ENCODE measurements around the gene RAD51B. TPM values are rescaled to one million over a fixed set of nuclear protein-coding genes. Genes with fewer than 3 reads are reported as not detected.

RAD51B gene
- total RNA-seq, 1 experiment from 2014 or later, result 29.9 TPM

- no peak overlapping the region for H3K4me2 ChIP-seq
- no peak for DNase-seq
- POLR2A ChIA-PET (ENCODE audit: unreplicated experiment), result interaction anchor here (0.6 to 0.7 kb wide), 3 partner anchors 10 to 1805 kb away, joined by 3 to 18 read pairs (median 6); no protein-coding TSS in a partner anchor
- BruUV-seq (replicated peaks), result no TSS peak
- no peaks in the 10 kb centered on the region for H3K36me3 ChIP-seq (ENCODE audit: low read depth)
- H3F3A ChIP-seq (ENCODE audit: insufficient read depth, low read depth), result no peaks in the 10 kb centered on the region
- TF ChIP-seq EZH2 (IDR thresholded peaks at IDR 0.05; ENCODE audit: low read depth) (no peak), CTCF (conservative IDR thresholded peaks at IDR 0.05) (no peak)
- 0 out of 2 replicates have a peak, but pooled peaks cover 4% of the 10 kb centered on the region for H3K9me3 ChIP-seq (ENCODE audit: insufficient read depth, low read depth)
- H3K27ac ChIP-seq, result no peak overlapping the region
- H3K4me3 ChIP-seq, result no peak overlapping the region
- H3K79me2 ChIP-seq (ENCODE audit: low read depth), result no peaks in the 10 kb centered on the region
- H2AFZ ChIP-seq, result no peak overlapping the region
- no peaks in the 10 kb centered on the region for H3K9me2 ChIP-seq (ENCODE audit: insufficient read depth)
- no peaks in the 10 kb centered on the region for H3K27me3 ChIP-seq (ENCODE audit: insufficient read depth, low read depth)
- intact Hi-C loops (cut with micrococcal nuclease; ENCODE audit: unreplicated experiment), result no loop called here
- H3K4me1 ChIP-seq (replicated peaks; ENCODE audit: insufficient read depth), result no peaks in the 10 kb centered on the region
- CTCF ChIA-PET, result no interaction called here
- no peaks in the 10 kb centered on the region for H4K20me1 ChIP-seq (ENCODE audit: insufficient read depth)
These were observed 628.1 kb downstream of the RAD51B start for GRCh38 chr14:68447581-68448251.

GRCh38 chr14:68448252-68448902 lies 628.8 kb downstream of the RAD51B start:
- H3K4me2 ChIP-seq, result no peak overlapping the region
- H3K27ac ChIP-seq, result no peak overlapping the region
- H3K4me1 ChIP-seq (replicated peaks; ENCODE audit: insufficient read depth), result no peaks in the 10 kb centered on the region
- no peak overlapping the region for H3K4me3 ChIP-seq
- no peaks in the 10 kb centered on the region for H3K79me2 ChIP-seq (ENCODE audit: low read depth)
- no peaks in the 10 kb centered on the region for H4K20me1 ChIP-seq (ENCODE audit: insufficient read depth)
- H3K27me3 ChIP-seq (ENCODE audit: insufficient read depth, low read depth), result no peaks in the 10 kb centered on the region
- H3K9me2 ChIP-seq (ENCODE audit: insufficient read depth), result no peaks in the 10 kb centered on the region
- no peaks in the 10 kb centered on the region for H3F3A ChIP-seq (ENCODE audit: insufficient read depth, low read depth)
- H3K9me3 ChIP-seq (ENCODE audit: insufficient read depth, low read depth), result 0 out of 2 replicates have a peak, but pooled peaks cover 11% of the 10 kb centered on the region
- POLR2A ChIA-PET (ENCODE audit: unreplicated experiment), result interaction anchor here (0.6 kb wide), 2 partner anchors 11 to 1806 kb away, joined by 6 to 18 read pairs; no protein-coding TSS in a partner anchor
- TF ChIP-seq CTCF (conservative IDR thresholded peaks at IDR 0.05), result no peak
- TF ChIP-seq EZH2 (IDR thresholded peaks at IDR 0.05; ENCODE audit: low read depth), result no peak
- intact Hi-C loops (cut with micrococcal nuclease; ENCODE audit: unreplicated experiment), result no loop called here
- CTCF ChIA-PET, result no interaction called here
- H3K36me3 ChIP-seq (ENCODE audit: low read depth), result no peaks in the 10 kb centered on the region
- H2AFZ ChIP-seq, result no peak overlapping the region
- no TSS peak for BruUV-seq (replicated peaks)
- no peak for DNase-seq

GRCh38 chr14:68449561-68450181 lies 630.1 kb downstream of the RAD51B start:
- Histone ChIP-seq H3K27ac (no peak overlapping the region), H3K9me2 (ENCODE audit: insufficient read depth) (no peaks in the 10 kb centered on the region), H4K20me1 (ENCODE audit: insufficient read depth) (no peaks in the 10 kb centered on the region), H3K36me3 (ENCODE audit: low read depth) (0 out of 2 replicates have a peak, but pooled peaks cover 4% of the 10 kb centered on the region), H2AFZ (no peak overlapping the region), H3K9me3 (ENCODE audit: insufficient read depth, low read depth) (peaks cover 17% of the 10 kb centered on the region), H3F3A (ENCODE audit: insufficient read depth, low read depth) (no peaks in the 10 kb centered on the region), H3K79me2 (ENCODE audit: low read depth) (no peaks in the 10 kb centered on the region), H3K27me3 (ENCODE audit: insufficient read depth, low read depth) (no peaks in the 10 kb centered on the region), H3K4me3 (no peak overlapping the region), H3K4me1 (replicated peaks; ENCODE audit: insufficient read depth) (0 out of 2 replicates have a peak, but pooled peaks cover 9% of the 10 kb centered on the region), H3K4me2 (no peak overlapping the region)
- DNase-seq, result no peak
- intact Hi-C loops (cut with micrococcal nuclease; ENCODE audit: unreplicated experiment), result no loop called here
- POLR2A ChIA-PET (ENCODE audit: unreplicated experiment), result interaction anchor here (0.6 kb wide), 2 partner anchors 59 to 552 kb away, joined by 3 to 5 read pairs; no protein-coding TSS in a partner anchor
- no TSS peak for BruUV-seq (replicated peaks)
- TF ChIP-seq EZH2 (IDR thresholded peaks at IDR 0.05; ENCODE audit: low read depth) (no peak), CTCF (conservative IDR thresholded peaks at IDR 0.05) (no peak)
- CTCF ChIA-PET, result interaction anchor here (0.5 kb wide), 1 partner anchor 8 kb away, joined by 5 read pairs; no protein-coding TSS in a partner anchor
